HepG2 (cell line): ENCODE results near the gene PRRT2. TPM values are rescaled to one million over a fixed set of nuclear protein-coding genes. Genes with fewer than 3 reads are reported as not detected.

Experiments used
- DR1 ChIP-seq: sonication (generic); formaldehyde crosslinking; IDR thresholded peaks from 2 replicates; pipeline ENCODE4 v1.8.0; 2021; ENCODE audit warnings: mild to moderate bottlenecking, missing genetic modification reagents, inconsistent platforms
- EEA1 ChIP-seq: sonication (generic); formaldehyde crosslinking; IDR thresholded peaks from 2 replicates; pipeline ENCODE4 v1.5.1; 2020; ENCODE audit warnings: mild to moderate bottlenecking, missing genetic modification reagents, borderline replicate concordance
- EZH2 ChIP-seq: conservative IDR thresholded peaks from 2 replicates; pipeline ENCODE4 v1.6.1; 2012; ENCODE audit warnings: mild to moderate bottlenecking, low read depth, low read length, moderate library complexity
- HES4 ChIP-seq: sonication (generic); formaldehyde crosslinking; IDR thresholded peaks from 2 replicates; pipeline ENCODE4 v1.9.0; 2021; ENCODE audit warnings: mild to moderate bottlenecking, missing genetic modification reagents, borderline replicate concordance
- HOMEZ ChIP-seq: IDR thresholded peaks from 2 replicates; pipeline ENCODE4 v1.6.1; 2016; ENCODE audit warnings: low read depth
- ISL2 ChIP-seq: sonication (generic); formaldehyde crosslinking; IDR thresholded peaks from 2 replicates; pipeline ENCODE4 v1.5.0; 2020; ENCODE audit warnings: missing genetic modification reagents
- KLF15 ChIP-seq: sonication (generic); formaldehyde crosslinking; IDR thresholded peaks from 2 replicates; pipeline ENCODE4 v1.8.1; 2023; ENCODE audit warnings: borderline replicate concordance, mild to moderate bottlenecking, inconsistent platforms, missing genetic modification reagents, mixed read lengths
- TRIM24 ChIP-seq: sonication (generic); formaldehyde crosslinking; IDR thresholded peaks from 2 replicates; pipeline ENCODE4 v1.8.0; 2022; ENCODE audit warnings: mild to moderate bottlenecking, missing genetic modification reagents
- ZBTB21 ChIP-seq: sonication (generic); formaldehyde crosslinking; IDR thresholded peaks from 2 replicates; pipeline ENCODE4 v1.4.0; 2020; ENCODE audit warnings: missing genetic modification reagents
- ZBTB3 ChIP-seq: sonication (generic); formaldehyde crosslinking; IDR thresholded peaks from 2 replicates; pipeline ENCODE4 v1.4.0; 2020; ENCODE audit warnings: low read depth, mild to moderate bottlenecking, moderate library complexity, missing genetic modification reagents, borderline replicate concordance
- ZBTB33 ChIP-seq: sonication (generic); formaldehyde crosslinking; IDR thresholded peaks from 2 replicates; pipeline ENCODE4 v1.4.0; 2020; ENCODE audit warnings: missing genetic modification reagents
- ZFYVE20 ChIP-seq: sonication (generic); formaldehyde crosslinking; IDR thresholded peaks from 2 replicates; pipeline ENCODE4 v1.8.0; 2023; ENCODE audit warnings: low read depth, mild to moderate bottlenecking, moderate library complexity, missing genetic modification reagents, borderline replicate concordance
- ZNF136 ChIP-seq: sonication (generic); formaldehyde crosslinking; IDR thresholded peaks from 2 replicates; pipeline ENCODE4 v1.8.1; 2022; ENCODE audit warnings: low read depth, mild to moderate bottlenecking, moderate library complexity, missing genetic modification reagents
- ZNF205 ChIP-seq: IDR thresholded peaks from 2 replicates; pipeline ENCODE4 v1.6.1; 2018; ENCODE audit warnings: missing biosample characterization, missing genetic modification reagents
- ZNF253 ChIP-seq: sonication (generic); formaldehyde crosslinking; IDR thresholded peaks from 2 replicates; pipeline ENCODE4 v1.8.0; 2022; ENCODE audit warnings: mild to moderate bottlenecking, missing genetic modification reagents, borderline replicate concordance
- ZNF562 ChIP-seq: sonication (generic); formaldehyde crosslinking; IDR thresholded peaks from 2 replicates; pipeline ENCODE4 v1.8.0; 2022; ENCODE audit warnings: missing genetic modification reagents, borderline replicate concordance
- ZNF577 ChIP-seq: sonication (generic); formaldehyde crosslinking; IDR thresholded peaks from 2 replicates; pipeline ENCODE4 v1.4.0; 2020; ENCODE audit warnings: mild to moderate bottlenecking, low read depth, missing genetic modification reagents, borderline replicate concordance
- polyA plus RNA-seq, 8 experiments: library from polyadenylated mRNA; depleted of rRNA in 3 of 8; stranded (reverse) in 7 of 8; unstranded in 1 of 8; fragments of >200 nt; fragmentation: Illumina TruSeq in 4 of 8; extraction: Trizol in 4 of 8; gene quantifications; 2 replicates each; pipeline versions ENCODE4 v1.2.1 to v1.2.3, GENCODE V29; 2011 to 2016; ENCODE audit warnings: low read depth in 4 of 8, missing spikeins in 1 of 8, mixed read lengths in 1 of 8; ENCODE audit not compliant: insufficient read depth in 1 of 8
- total RNA-seq, 5 experiments: library from RNA; depleted of rRNA; stranded (reverse); fragments of >200 nt; fragmentation: Illumina TruSeq; extraction: Trizol; gene quantifications; 2 replicates each; pipeline ENCODE4 v1.2.3, GENCODE V29; 2016; ENCODE audit warnings: low read depth in 1 of 5
- TF ChIP-seq, protein P1 (sequence below): sonication (generic); formaldehyde crosslinking; IDR thresholded peaks from 2 replicates; pipeline ENCODE4 v1.9.0; 2022; ENCODE audit warnings: missing genetic modification reagents, mild to moderate bottlenecking, borderline replicate concordance
- TF ChIP-seq, protein P2 (sequence below): sonication (generic); formaldehyde crosslinking; IDR thresholded peaks from 2 replicates; pipeline ENCODE4 v1.4.0; 2020; ENCODE audit warnings: missing genetic modification reagents, borderline replicate concordance

The PRRT2 gene
- total and polyA plus RNA-seq, 2 of the 13 experiments (the other 11 are each of a cell fraction or from before 2014, with no cell fraction given): 0.51 to 1.1 TPM

DNA sequence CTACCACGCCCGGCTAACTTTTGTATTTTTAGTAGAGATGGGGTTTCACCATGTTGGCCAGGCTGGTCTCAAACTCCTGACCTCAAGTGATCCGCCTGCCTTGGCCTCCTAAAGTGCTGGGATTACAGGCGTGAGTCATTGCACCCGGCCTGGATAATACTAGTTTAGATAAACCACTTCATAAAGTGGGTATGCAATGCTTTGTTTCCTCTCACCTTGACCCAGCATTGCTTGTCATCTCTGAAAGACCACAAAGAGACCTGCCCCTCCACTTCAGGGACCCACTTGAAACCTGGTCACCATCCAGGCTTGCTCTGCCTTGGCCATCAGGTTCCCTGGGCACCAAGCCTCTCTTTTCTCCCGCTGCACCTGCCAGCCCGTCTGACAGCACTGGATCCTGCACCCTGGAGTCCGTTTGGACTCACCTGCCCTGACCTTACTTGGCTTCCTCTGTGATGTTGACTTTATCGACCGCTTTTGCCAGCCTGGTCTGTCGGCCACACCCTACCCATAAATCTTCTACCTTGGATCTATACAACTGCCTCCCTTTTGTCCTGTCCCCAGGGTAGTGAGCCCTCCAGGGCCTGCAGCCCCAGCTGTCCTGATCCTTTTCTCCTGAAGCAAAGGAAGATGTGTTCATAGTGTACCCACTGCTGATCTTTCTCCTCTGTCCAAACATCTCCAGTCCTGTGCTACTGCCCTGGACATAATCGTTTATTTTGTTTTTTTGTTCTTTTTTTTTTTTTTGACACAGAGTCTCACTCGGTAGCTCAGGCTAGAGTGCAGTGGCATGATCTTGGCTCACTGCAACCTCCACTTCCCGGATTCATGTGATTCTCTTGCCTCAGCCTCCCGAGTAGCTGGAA lies 46.6 kb upstream of the PRRT2 start (continued):
- TF ChIP-seq HOMEZ (CRISPR knock-in tag) (peak; percentile 87), ZNF136 (peak; percentile 64; the same call in 1 of the 2 replicates), ZFYVE20 (CRISPR knock-in tag) (no peak), TRIM24 (CRISPR knock-in tag) (no peak), ZNF562 (CRISPR knock-in tag) (no peak), ZNF205 (CRISPR knock-in tag) (peak; percentile 54; the same call in 1 of the 2 replicates), ZBTB3 (CRISPR knock-in tag) (peak; percentile 96; the same call in 1 of the 2 replicates), ZBTB21 (CRISPR knock-in tag) (no peak), KLF15 (CRISPR knock-in tag) (peak; percentile 50; the same call in 1 of the 2 replicates), EZH2 (no peak), ZNF253 (CRISPR knock-in tag) (no peak), EEA1 (no peak; the same call in 1 of the 2 replicates), ZBTB33 (peak; percentile 69; the same call in 1 of the 2 replicates), HES4 (0 out of 2 replicates have a peak, but pooled peaks have one; percentile 52), ZNF577 (CRISPR knock-in tag) (no peak), DR1 (CRISPR knock-in tag) (no peak; the same call in 1 of the 2 replicates), ISL2 (CRISPR knock-in tag) (peak; percentile 92)
- TF ChIP-seq, protein P1, sequence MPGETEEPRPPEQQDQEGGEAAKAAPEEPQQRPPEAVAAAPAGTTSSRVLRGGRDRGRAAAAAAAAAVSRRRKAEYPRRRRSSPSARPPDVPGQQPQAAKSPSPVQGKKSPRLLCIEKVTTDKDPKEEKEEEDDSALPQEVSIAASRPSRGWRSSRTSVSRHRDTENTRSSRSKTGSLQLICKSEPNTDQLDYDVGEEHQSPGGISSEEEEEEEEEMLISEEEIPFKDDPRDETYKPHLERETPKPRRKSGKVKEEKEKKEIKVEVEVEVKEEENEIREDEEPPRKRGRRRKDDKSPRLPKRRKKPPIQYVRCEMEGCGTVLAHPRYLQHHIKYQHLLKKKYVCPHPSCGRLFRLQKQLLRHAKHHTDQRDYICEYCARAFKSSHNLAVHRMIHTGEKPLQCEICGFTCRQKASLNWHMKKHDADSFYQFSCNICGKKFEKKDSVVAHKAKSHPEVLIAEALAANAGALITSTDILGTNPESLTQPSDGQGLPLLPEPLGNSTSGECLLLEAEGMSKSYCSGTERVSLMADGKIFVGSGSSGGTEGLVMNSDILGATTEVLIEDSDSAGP (CRISPR knock-in tag): peak; percentile 93
- TF ChIP-seq, protein P2, sequence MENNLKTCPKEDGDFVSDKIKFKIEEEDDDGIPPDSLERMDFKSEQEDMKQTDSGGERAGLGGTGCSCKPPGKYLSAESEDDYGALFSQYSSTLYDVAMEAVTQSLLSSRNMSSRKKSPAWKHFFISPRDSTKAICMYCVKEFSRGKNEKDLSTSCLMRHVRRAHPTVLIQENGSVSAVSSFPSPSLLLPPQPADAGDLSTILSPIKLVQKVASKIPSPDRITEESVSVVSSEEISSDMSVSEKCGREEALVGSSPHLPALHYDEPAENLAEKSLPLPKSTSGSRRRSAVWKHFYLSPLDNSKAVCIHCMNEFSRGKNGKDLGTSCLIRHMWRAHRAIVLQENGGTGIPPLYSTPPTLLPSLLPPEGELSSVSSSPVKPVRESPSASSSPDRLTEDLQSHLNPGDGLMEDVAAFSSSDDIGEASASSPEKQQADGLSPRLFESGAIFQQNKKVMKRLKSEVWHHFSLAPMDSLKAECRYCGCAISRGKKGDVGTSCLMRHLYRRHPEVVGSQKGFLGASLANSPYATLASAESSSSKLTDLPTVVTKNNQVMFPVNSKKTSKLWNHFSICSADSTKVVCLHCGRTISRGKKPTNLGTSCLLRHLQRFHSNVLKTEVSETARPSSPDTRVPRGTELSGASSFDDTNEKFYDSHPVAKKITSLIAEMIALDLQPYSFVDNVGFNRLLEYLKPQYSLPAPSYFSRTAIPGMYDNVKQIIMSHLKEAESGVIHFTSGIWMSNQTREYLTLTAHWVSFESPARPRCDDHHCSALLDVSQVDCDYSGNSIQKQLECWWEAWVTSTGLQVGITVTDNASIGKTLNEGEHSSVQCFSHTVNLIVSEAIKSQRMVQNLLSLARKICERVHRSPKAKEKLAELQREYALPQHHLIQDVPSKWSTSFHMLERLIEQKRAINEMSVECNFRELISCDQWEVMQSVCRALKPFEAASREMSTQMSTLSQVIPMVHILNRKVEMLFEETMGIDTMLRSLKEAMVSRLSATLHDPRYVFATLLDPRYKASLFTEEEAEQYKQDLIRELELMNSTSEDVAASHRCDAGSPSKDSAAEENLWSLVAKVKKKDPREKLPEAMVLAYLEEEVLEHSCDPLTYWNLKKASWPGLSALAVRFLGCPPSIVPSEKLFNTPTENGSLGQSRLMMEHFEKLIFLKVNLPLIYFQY (CRISPR knock-in tag): peak; percentile 93
